NCI-H2196 (cell line): ENCODE data around the gene PCDH19.
"Not testable (repeated sequence)": the region's sequence is repeated elsewhere in the genome, so short reads cannot be mapped to it uniquely, and the experiment has no call there.

Experiments used
- DNase-seq: peaks from one replicate; lab custom pipeline; 2025; ENCODE audit not compliant: unreplicated experiment; lab: John Stamatoyannopoulos, UW

PCDH19 gene, protein sequence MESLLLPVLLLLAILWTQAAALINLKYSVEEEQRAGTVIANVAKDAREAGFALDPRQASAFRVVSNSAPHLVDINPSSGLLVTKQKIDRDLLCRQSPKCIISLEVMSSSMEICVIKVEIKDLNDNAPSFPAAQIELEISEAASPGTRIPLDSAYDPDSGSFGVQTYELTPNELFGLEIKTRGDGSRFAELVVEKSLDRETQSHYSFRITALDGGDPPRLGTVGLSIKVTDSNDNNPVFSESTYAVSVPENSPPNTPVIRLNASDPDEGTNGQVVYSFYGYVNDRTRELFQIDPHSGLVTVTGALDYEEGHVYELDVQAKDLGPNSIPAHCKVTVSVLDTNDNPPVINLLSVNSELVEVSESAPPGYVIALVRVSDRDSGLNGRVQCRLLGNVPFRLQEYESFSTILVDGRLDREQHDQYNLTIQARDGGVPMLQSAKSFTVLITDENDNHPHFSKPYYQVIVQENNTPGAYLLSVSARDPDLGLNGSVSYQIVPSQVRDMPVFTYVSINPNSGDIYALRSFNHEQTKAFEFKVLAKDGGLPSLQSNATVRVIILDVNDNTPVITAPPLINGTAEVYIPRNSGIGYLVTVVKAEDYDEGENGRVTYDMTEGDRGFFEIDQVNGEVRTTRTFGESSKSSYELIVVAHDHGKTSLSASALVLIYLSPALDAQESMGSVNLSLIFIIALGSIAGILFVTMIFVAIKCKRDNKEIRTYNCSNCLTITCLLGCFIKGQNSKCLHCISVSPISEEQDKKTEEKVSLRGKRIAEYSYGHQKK (N-terminal part only)

DNA sequence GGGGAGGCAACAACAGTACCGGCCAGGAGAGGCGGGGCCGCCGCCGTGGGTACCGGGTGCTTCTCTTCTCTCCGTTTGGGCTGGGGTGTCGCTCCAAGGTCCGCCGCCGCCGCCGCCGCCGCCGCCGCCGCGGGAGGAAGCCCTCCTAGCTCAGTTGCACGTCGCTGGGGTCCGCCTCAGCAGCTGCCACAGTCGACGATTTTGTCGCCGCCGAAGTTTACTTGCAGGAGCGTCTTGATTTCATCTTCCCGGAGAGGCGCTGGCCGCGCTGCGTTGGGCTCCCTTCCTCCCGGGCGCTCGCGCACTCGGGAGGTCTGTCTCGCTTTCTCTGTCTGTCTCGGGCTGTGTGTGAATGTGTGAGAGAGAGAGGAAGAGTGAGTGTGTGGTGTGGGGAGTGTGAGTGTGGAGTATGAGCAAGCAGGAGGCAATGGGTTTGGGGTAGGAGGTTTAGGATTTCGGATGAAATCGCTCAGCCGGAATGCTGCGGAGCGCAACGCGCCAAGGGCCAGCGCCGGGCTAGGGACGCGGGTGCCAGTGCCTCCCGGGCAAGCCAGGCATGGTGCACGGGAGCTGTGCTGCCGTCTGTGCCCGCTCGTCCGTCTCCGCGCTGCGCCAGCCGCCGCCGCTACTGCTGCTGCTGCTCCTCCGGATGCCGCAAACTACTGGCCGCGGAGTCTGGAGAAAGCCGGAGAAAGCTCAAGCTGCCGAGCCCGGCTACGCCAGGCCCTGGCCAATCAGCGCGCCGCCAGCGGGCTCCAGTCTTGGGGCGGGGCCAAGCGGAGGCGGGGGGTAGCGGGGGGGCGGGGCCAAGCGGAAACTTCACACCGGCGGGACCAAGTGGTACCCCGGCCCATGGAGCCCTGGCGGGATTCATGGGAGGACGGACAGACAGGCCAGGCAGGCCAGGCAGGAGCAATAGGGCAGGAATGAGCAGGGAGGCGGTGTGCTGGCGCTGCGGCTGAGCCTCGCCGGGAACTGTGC is at the start of gene PCDH19:
PCDH19 (minus strand) TSS at position 664 of the 981 bp plus-strand sequence. CDS start 1,676 bp downstream, outside the sequence.
- no peak for DNase-seq

DNA sequence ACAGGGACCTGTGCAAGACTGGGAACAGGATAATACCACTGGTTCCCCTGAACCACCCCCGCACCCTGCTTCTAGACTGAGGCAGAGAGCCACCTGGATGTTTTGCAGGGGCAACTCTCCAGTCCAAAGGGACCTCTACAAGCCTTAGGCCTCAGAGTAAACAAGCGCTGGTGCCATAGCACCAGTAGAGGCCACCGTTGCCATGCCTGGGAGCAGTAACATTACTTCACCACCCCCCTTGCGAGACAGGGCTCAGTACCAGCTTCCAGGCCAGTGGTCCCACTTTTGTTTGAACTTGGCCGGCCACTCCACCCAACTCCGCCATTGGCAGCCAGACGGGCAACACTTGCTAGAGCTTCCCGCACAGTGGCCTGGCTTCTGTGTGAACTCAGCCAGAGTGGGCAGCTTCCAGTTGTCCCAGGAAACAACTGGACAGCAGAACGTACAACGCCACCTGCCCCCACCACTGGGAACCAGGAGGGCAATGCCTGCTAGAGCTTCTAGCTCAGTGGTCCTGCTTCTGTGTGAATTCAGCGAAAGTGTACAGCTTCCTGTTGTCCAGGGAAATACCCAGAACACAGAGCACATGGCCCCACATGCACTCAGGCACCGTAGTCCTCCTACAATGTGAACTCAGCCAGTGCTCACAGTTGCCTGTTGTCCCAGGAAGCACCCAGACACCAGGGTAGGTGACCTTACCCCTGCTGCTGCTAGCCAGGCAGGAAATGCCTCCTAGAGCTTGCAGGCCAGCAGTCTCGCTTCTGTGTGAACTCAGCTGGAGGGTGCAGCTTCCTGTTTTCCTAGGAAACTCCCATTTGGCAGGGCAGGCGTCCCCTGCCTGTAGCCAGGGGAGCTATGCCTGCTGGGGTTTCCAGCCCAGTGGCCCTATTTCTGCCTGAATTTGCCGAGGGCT is 39.9 kb upstream of the PCDH19 start:
- DNase-seq = no peak

DNA sequence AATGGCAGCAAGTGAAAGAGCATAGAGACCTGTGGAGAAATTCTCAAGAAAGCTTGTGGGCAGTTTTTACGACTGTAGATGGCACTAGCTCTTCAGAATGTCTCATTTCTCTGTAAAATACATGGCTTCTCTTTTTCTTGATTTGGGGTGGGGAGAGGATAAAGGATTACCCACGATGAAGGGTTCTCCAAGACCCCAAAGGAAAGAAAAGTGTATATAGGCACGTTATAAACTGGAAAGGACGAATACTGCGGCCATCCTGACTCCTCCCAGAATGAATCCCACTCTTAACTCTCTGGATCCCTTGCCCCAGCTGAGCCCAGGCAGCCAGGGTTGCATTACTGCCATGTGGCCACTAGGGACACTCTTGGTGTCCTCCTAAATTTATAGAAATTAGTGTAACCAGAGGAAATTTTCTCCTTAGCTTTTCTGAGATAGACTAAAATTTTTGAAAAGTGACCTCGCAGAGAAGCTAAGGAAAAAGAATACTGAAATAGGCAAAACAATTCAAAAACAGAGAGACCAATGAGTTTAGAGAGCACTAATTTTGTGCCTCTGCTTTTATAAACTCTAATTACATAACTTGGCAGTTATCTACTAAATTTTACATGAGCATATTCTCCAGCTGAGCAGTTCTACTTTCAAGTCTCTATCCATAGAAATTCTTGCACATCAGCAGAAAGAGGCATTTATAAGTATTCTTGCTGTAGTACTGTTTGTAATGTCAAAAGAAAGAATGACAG is 37.8 kb upstream of the PCDH19 start:
- DNase-seq = no peak

DNA sequence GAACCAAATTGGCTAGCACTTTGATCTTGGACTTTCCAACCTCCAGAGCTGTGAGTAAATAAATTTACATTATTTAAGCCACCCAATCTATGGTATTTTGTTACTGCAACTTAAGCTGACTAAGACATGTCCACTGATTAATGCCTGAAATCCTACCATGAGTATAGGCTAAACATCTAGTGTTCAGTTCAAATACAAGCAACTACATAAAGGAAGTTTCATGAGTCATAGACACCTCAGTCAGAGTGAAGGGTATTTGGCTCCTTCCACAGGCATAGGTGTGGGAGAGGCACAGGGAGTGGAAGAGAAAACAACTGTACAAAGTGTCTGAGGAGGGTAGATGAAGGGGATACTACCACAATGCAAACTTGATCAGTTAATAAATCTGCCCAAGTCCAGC is 35.5 kb upstream of the PCDH19 start:
- DNase-seq = no peak

DNA sequence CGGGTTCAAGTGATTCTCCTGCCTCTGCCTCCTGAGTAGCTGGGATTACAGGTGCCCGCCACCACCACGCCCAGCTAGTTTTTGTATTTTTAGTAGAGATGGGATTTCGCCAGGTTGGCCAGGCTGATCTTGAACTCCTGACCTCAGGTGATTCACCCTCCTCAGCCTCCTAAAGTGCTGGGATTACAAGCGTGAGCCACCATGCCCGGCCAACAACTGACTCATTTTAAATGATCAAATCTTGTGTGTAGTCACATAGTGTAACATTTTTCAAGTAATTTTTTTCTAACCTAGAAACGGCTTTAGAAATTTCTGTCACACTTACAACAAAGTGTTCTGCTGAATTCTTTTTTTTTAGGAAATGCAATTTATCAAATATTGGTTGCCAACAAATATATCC is 31.2 kb upstream of the PCDH19 start:
- DNase-seq = not testable (repeated sequence)

DNA sequence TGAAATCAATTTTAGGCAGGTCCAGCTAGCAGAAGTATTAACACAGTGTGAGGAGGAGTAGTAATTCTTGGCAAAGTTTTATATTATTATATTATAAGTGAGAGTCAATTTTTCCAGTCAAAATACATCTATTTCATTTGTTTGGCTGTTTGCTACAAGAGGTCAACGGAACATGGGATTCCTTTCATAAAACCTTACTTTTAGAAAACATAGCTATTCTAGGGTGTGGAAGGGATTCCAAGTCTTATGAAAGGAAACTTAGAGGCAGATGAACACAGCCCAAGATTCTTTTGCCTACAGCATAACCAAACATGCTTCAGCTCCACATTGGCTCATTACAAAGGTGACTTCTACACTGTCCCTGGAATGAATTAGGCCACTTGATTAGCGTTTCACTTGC is 29.9 kb upstream of the PCDH19 start:
- DNase-seq = no peak

DNA sequence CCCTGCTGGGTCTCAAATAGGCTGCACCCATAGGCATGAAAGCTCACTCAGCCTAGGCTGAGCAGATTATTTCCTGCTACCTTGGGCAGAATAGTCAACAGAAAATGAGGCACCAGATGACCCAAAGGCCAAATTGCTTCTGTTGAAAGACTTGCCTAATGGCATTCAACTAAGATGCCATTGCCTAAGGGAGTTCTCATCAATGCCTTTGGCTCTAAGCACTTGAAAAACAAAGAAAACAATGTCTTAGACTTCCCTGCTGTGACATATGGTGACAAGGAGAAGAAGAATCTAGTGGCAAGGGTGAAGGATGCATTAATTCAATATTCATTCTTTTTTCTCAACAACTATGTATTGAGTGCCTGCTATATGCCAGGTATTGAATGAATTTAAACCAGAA is 25.7 kb upstream of the PCDH19 start:
- no peak for DNase-seq

DNA sequence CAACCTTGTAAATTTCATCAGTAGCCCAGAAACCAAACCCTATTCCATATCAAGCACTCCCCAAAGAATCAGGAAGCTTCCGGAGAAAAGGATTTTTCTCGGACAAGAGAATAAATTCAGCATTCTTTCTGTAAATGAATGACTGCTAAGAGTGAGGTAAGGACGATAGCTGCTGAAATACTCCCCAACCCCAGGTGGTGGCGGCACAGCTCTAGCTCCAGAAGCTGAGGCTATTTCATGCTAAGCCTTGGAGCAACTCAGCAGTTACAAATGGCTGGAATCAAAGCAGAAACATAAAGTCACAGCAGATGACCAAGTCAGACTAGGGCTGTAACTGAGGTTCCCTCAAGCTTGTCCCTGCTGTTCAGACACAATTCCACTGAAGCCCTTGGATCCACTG is 13.9 kb upstream of the PCDH19 start:
- DNase-seq = no peak

DNA sequence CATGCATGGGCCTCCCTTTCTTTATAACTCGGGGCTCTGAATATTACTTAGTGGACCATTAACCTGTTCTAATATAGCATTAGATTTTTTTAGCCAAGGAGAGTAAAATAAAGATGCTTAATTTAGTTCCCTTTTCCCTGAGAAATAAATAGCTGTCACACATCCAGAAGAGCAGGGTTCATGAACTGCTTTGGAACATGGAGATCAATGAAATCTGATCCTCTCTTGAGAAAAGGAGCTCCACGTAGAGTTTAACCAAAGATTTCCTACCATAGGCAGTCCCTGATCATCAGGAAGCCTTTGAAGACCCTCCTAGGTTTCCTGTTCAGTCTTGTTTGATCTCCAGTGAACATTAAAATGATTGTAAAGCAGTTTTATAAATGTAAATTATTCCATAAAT is 8.5 kb upstream of the PCDH19 start:
- no peak for DNase-seq

DNA sequence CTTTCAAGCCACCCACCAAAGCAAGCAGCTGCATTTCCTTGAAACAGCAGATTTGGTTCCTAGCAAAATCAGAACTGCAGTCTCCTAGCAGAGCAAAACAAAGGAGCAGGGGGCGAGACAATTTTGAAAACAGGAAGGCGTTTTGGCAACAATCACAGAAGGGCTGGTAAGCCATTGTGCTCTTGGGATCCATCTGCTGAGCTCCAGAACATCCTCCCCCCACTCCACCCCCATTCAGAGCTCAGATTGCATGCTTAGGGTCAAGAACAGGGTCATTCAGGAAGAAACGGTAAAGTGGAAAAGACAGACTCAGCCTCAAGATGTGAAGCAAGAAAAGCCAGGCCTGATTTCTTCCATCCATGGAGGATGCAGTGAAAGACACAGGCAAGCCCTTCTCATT is 7.6 kb upstream of the PCDH19 start:
- DNase-seq = no peak

DNA sequence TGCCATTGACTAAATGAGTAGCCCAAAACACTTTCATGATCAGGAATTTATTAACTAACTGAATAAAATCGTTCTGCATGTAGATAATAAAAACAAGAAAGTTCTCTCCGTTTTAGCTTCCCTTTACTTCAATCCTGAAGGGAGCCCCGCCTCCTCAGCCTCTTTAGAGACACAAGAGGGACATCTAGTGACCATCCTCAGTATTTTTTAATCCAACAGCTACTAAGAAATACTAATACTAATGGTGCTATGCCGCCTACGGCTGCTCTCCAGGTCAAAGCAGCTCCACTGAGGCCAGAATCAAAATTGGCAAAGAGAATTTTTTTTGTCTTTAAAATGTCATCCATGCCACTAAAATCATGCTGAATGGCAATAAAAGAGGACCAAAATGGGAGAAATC is 3.2 kb upstream of the PCDH19 start:
- DNase-seq = peak; percentile 5

DNA sequence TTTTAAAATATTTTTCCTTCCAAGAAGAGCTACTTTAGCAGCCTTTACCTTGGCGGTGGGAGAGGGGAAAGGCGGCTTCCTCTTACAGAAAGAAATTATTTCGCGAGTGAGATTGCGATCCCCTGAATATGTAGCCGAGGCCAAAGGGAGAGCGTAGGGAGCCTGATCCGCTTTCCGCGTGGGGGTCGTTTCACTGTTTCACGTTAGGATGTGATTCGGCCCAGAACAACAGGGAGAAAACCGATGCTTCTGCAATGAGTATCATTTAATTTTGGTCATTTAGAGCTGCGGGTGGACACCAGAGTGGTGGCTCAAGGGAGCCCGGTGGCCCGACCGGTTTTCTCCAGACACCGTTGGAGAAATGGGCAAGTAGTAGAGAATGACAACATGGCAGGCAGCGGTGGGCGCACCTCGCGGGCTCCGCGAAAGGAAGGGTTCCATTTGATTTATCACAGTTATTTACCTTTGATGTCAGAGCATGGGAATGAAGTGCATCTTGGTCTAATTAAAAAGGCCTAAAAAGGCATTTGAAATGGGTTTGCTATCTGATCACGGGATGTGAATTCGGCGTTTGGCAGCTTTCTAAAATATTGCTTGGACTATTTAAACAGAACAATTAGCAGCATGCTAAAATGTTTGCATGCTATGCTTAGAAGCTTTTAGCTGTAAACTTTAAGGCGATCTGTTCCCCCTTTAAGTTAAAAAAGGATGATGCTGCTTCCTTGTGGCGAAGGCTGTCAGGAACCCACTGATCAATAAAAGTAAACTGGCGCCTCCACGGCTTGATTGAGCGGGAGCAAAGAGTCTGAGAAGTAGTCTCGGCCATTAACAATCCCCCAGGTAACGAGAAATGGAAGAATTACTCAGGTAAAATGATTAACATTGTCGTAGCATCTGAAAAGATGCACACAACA is 2.0 kb upstream of the PCDH19 start:
- no peak for DNase-seq

DNA sequence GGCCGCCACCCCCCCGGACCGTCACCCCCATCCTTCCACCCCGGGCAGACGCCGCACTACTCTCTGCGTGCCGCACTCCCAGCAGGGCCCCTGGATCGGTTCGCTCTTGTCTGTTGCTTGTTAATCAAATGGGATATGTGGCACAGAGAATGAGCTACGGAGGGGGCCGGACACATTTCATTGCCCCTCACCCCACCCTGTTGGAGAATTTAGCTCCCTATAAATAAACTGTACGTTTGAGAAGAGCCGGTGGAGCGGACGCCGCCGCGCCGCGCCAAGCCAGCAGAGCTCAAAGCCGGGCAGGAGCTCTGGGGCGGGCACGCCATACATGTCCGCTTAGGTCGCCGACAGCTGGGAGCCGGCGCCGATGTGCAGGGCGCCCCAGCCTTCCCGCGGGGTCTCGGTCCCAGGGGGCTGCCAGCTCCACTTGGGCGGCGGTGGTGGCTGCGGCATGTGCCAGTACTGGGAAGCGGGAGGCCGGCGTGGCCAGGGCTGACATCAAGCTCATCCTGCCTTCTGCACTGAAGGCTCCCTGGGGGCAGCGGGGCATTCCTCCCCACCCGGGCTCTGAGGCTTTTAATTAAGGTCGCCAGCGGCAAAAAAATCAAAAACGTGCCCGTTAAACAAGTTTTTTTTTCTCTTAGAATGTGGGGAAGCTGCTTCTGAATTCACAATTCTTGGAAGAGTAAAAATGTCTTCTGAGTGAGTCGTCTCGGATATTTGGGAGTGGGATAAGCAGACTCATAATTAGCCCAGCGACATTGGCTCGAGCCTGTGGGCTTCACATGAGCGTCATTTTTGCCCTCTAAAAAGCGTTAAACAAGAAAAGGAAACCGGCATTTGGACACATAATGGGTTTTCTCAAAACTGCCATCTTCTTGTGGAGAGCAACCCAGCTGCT is 1.1 kb upstream of the PCDH19 start:
- no peak for DNase-seq

DNA sequence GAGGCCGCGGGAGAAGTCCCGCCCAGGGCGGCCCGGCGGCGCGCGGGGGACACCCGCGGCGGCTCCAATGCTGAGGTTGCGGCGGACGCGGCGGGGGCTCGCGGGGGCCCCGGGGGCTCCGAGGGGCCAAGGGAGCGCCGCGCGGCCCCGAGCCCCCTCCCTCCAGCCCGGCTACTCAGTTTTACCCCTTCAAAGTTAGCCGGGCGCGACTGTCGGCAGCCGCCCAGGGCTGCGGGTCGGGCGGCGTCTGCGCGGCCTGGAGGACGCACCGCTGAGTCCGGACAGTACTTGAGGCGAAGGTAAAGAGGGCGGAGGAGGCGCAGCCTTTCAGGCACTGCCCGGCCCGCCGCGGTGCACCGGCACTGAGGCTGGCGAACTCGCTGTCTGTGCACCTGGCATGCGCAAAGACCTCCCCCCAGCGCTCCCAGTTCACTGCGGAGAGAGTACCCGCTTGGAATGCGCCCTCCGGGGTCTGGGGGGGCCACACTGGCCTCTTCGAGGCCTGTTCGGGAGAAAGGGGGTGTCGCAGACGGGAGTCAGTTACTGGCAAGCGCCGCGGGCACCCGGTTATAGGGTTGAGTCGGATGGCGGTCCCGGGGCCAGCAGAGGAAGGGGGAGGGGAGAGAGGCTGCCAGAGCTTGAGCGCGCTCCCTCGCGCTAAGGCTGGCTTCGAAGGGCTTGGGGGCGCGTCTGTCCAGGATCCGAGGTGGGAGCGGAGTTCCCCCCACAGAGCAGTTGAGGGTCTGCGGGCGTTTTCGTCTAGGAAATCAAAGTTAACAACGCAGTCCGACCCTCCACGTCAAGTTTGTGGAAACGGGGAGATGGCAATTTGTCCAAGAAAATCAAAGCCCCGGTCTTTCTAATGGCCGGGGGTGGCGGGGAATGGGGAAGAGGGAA is 1.1 kb downstream of the PCDH19 start:
- DNase-seq = no peak

DNA sequence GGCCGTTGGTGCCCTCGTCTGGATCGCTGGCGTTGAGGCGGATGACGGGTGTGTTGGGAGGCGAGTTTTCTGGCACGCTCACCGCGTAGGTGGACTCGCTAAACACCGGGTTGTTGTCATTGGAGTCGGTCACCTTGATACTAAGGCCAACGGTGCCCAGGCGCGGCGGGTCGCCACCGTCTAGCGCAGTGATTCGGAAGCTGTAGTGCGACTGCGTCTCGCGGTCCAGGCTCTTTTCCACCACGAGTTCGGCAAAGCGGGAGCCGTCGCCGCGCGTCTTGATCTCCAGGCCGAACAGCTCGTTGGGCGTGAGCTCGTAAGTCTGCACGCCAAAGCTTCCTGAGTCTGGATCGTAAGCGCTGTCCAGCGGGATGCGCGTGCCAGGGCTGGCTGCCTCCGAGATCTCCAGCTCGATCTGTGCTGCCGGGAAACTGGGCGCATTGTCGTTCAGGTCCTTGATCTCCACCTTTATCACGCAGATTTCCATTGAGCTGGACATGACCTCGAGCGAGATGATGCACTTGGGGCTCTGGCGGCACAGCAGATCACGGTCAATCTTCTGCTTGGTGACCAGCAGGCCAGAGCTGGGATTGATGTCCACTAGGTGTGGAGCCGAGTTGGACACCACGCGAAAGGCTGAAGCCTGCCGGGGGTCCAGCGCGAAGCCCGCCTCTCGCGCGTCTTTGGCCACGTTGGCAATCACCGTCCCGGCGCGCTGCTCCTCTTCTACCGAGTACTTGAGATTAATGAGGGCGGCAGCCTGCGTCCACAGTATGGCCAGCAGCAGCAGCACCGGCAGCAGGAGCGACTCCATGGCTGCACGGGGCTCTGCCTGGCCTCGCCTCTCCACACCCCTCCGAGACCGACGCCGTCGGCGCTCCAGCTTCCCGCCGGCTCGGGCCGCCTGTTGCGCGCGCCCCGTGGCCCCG is 2.0 kb downstream of the PCDH19 start:
- DNase-seq = no peak
